Measurements from ENCODE around the gene RER1. TPM values are rescaled to one million over a fixed set of nuclear protein-coding genes. Genes with fewer than 3 reads are reported as not detected.

The RER1 gene
- total and polyA plus RNA-seq, 11 donors: 43.3 to 124 (median 78.3) TPM

- intact Hi-C loops (cut with DNase I): loop anchor here (1.0 to 5.0 kb wide), 6 partner anchors 60 to 250 kb away; partner anchors contain the start of gene FAAP20 (in 1 of the 10)
These were observed 9.7 kb upstream of the RER1 start for GRCh38 chr1:2381741-2382620.

GRCh38 chr1:2382621-2383361 is 8.8 kb upstream of the RER1 start:
- Histone ChIP-seq H3K9me3 (no peaks in the 10 kb centered on the region), H3K27me3 (no peaks in the 10 kb centered on the region), H3K27ac (no peak overlapping the region), H3K36me3 (peaks cover 0 to 5% (median 0%) of the 10 kb centered on the region in 9 donors), H3K4me1 (peaks cover 0 to 15% (median 8%) of the 10 kb centered on the region in 12 donors), H3K4me3 (no peak overlapping the region)
- 44 to 61% (median 53%) methylated on average over 11 to 13 of the region's 13 CpGs for WGBS, 4 donors
- DNase-seq: peak in 2 of 5 donors; percentile 43 to 53
- intact Hi-C loops (cut with DNase I): loop anchor here in 7 of 10 donors (1.0 to 5.0 kb wide), 5 partner anchors 60 to 250 kb away; partner anchors contain the start of gene FAAP20 (in 1 of the 7)
- peak in 2 of 4 donors; percentile 29 for ATAC-seq
- no peak for TF ChIP-seq POLR2A (IDR thresholded peaks at IDR 0.05)
- peak in 10 of 12 donors; percentile 17 to 55 (median 40) for TF ChIP-seq CTCF (IDR thresholded peaks at IDR 0.05)

More at GRCh38 chr1:2381741-2382620, 9.7 kb upstream of the RER1 start:
- 19 to 52% (median 48%) methylated on average over 3 to 28 of the region's 28 CpGs for WGBS, 4 donors
- TF ChIP-seq POLR2A (IDR thresholded peaks at IDR 0.05) (no peak), CTCF (IDR thresholded peaks at IDR 0.05) (peak; percentile 90 to 96 (median 94))
- no peaks in the 10 kb centered on the region for H3K9me3 ChIP-seq
- H3K4me1 ChIP-seq: peaks cover 0 to 15% (median 8%) of the 10 kb centered on the region in 12 donors
- ATAC-seq (peak; percentile 92 to 97 (median 95)), DNase-seq (peak; percentile 85 to 93 (median 88))
- H3K36me3 ChIP-seq: peaks cover 0 to under 1% (median 0%) of the 10 kb centered on the region in 9 donors
- H3K4me3 ChIP-seq: no peak overlapping the region
- H3K27me3 ChIP-seq: no peaks in the 10 kb centered on the region
- H3K27ac ChIP-seq: peak overlapping the region in 1 of 12 donors; percentile 40

- intact Hi-C loops (cut with DNase I): loop anchor here in 7 of 10 donors (2.0 to 5.0 kb wide), 4 partner anchors 61 to 251 kb away; partner anchors contain the start of gene FAAP20 (in 1 of the 7)
- ATAC-seq: no peak
- TF ChIP-seq CTCF (IDR thresholded peaks at IDR 0.05) (no peak), POLR2A (IDR thresholded peaks at IDR 0.05) (no peak)
- Histone ChIP-seq H3K4me3 (no peak overlapping the region), H3K9me3 (no peaks in the 10 kb centered on the region), H3K27ac (no peak overlapping the region), H3K4me1 (peaks cover 0 to 15% (median 8%) of the 10 kb centered on the region in 12 donors), H3K36me3 (peaks cover 0 to 5% (median 0%) of the 10 kb centered on the region in 9 donors), H3K27me3 (no peaks in the 10 kb centered on the region)
- WGBS, 4 donors: 83 to 93% (median 89%) methylated on average over 10 to 14 of the region's 14 CpGs
- peak in 1 of 5 donors; percentile 24 for DNase-seq
These were observed 8.1 kb upstream of the RER1 start for GRCh38 chr1:2383576-2383975.

Data from heart left ventricle (tissue), 16 donors.